SK-N-MC (cell line): ENCODE data around the gene ITGB3.

ENCODE experiments used
- DNase-seq: peaks from one replicate; pipeline ENCODE4 v3.0.0-alpha.2; 2011; ENCODE audit warnings: low read depth, low spot score
- H3K27ac ChIP-seq: fragments of 200-600 bp; sonication (generic); 2 replicates; pipeline ENCODE4 v1.5.1; 2016; ENCODE audit warnings: mixed run types
- H3K36me3 ChIP-seq: fragments of 200-600 bp; sonication (generic); 2 replicates; pipeline ENCODE4 v1.6.1; 2017; ENCODE audit warnings: antibody characterized with exemption, low read length, mixed read lengths; ENCODE audit not compliant: insufficient read depth
- H3K4me3 ChIP-seq: fragments of 200-600 bp; sonication (generic); 2 replicates; pipeline ENCODE4 v1.5.1; 2016
- H3K9ac ChIP-seq: fragments of 200-600 bp; sonication (generic); 2 replicates; pipeline ENCODE4 v1.8.0; 2017; ENCODE audit warnings: mixed run types, mixed read lengths; ENCODE audit not compliant: insufficient read length
- H3K9me3 ChIP-seq: fragments of 200-600 bp; sonication (generic); 2 replicates; pipeline ENCODE4 v1.6.1; 2017; ENCODE audit warnings: low read depth, mild to moderate bottlenecking, antibody characterized with exemption, low read length, moderate library complexity, mixed read lengths
- EZH2 ChIP-seq: fragments of 200-600 bp; sonication (generic); IDR thresholded peaks from one replicate; pipeline ENCODE4 v1.6.1; 2017; ENCODE audit warnings: antibody characterized with exemption
- FOXP2 ChIP-seq: optimal IDR thresholded peaks from 2 replicates; pipeline ENCODE3; 2011; ENCODE audit warnings: mild to moderate bottlenecking, moderate library complexity; ENCODE audit not compliant: insufficient read depth; ENCODE audit errors: extremely low read length, control extremely low read depth
- POLR2AphosphoS5 ChIP-seq: IDR thresholded peaks from 2 replicates; pipeline ENCODE4 v1.6.1; 2012; ENCODE audit warnings: mild to moderate bottlenecking, low read depth, low read length, borderline replicate concordance

The ITGB3 gene

GRCh38 chr17:47253541-47254402, at the start of gene ITGB3:
Gene ITGB3 (plus strand): TSS chr17:47253827. CDS start chr17:47253862, 35 bp downstream.
- no peak for DNase-seq
- H3K36me3 ChIP-seq = no peaks in the 10 kb centered on the region

GRCh38 chr17:47203984-47204721, 49.5 kb upstream of the ITGB3 start:
- no peaks in the 10 kb centered on the region for H3K36me3 ChIP-seq
- H3K4me3 ChIP-seq = no peak overlapping the region
- no peaks in the 10 kb centered on the region for H3K9me3 ChIP-seq
- H3K27ac ChIP-seq = no peak overlapping the region
- no peak for TF ChIP-seq EZH2
- TF ChIP-seq POLR2AphosphoS5 = no peak
- no peak for TF ChIP-seq FOXP2
- H3K9ac ChIP-seq = no peak overlapping the region
- DNase-seq = no peak

More at GRCh38 chr17:47253541-47254402, at the start of gene ITGB3:
- Histone ChIP-seq H3K27ac (no peak within 1 kb of the TSS), H3K9ac (no peak within 1 kb of the TSS), H3K4me3 (peak within 1 kb of the TSS; percentile 77), H3K9me3 (peaks cover 2% of the 10 kb centered on the region; the same call in 1 of the 2 replicates)
- TF ChIP-seq POLR2AphosphoS5 = no peak
- peak; percentile 75 for TF ChIP-seq EZH2

DNA sequence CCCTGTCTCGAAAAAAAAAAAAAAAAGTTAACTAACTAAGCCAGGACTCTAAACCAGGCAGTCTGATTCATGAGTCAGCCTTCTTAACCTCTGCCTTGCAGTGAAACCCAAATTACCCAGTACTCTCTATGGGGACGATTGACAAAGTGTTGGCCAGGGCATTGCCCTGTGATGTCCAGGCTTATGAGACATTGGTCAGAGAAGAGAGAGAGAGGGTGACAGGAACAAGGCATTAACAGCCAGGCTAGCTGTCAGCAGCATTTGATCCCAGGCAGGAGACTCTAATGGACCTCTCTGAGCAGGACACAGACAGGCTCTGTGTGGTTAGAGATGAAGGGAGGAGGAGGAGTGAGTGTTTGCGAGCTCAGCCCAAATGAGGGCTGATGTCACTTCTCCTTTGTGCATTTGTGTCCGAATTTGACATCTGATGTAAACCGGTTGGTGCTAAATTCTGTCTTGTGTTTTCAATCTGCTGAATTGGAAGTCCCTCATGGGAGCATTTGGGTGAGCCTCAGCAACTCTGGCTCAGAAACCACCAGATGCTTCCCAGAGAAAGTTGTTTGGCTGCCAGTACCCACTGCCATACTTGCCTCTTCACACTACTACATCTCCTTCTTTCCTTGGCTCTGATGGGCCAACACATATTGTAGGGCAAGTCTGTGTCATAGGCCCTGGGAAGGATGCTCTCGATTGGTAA, 48.8 kb upstream of the ITGB3 start:
- DNase-seq = no peak
- no peak overlapping the region for H3K4me3 ChIP-seq
- H3K9ac ChIP-seq = no peak overlapping the region
- TF ChIP-seq FOXP2 (no peak), EZH2 (no peak), POLR2AphosphoS5 (no peak)
- no peak overlapping the region for H3K27ac ChIP-seq
- H3K36me3 ChIP-seq = no peaks in the 10 kb centered on the region
- no peaks in the 10 kb centered on the region for H3K9me3 ChIP-seq

GRCh38 chr17:47205419-47205963, 48.1 kb upstream of the ITGB3 start:
- no peak overlapping the region for H3K27ac ChIP-seq
- H3K9ac ChIP-seq = no peak overlapping the region
- TF ChIP-seq EZH2 (no peak), POLR2AphosphoS5 (no peak), FOXP2 (no peak)
- DNase-seq = no peak
- no peaks in the 10 kb centered on the region for H3K9me3 ChIP-seq
- H3K4me3 ChIP-seq = no peak overlapping the region
- H3K36me3 ChIP-seq = no peaks in the 10 kb centered on the region

GRCh38 chr17:47207143-47208067, 46.2 kb upstream of the ITGB3 start:
- DNase-seq = no peak
- peak overlapping the region; percentile 25 for H3K9ac ChIP-seq
- TF ChIP-seq POLR2AphosphoS5 = no peak
- no peak for TF ChIP-seq FOXP2
- no peak for TF ChIP-seq EZH2
- no peaks in the 10 kb centered on the region for H3K36me3 ChIP-seq
- no peaks in the 10 kb centered on the region for H3K9me3 ChIP-seq
- no peak overlapping the region for H3K4me3 ChIP-seq
- H3K27ac ChIP-seq = 0 out of 2 replicates have a peak overlapping the region, but pooled peaks have one; percentile 7

DNA sequence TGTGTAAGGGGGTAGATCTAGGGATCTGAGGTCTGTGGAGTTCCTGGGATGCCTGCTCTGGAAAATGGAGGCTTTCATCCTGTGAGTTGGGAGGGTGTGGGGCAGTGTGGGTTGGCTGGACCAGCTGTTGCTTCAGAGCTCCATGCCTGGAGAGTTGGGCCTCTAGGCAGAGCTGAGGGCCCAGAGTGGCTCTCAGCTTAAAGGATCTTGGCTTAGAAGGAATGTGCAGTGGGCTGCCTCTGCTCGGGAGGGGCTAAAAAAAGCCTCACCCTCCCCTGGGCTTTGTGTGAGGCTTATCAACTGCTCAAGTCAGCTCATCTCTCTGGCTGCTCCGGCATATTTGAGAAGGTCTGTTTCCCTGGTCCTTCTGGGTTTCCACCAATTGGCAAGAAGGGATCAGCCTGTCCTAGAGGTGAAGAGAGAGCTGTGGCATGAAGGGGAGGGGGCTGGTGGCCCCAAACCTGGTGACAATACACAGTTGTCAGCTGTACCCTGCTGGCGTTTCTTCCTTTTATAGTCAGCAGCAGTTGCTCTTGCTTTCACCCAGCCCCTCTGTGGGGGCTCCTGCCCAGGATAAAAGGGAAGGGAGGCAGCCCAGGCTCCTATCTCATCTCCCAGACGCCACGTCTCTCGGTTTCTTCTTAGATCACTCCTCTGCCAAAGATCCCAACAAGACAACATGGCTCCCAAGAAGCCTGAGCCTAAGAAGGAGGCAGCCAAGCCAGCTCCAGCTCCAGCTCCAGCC, 44.7 kb upstream of the ITGB3 start, which contains the start of gene MYL4:
Gene MYL4 (plus strand): TSS at position 605 of the 745 bp plus-strand sequence. CDS start 75 bp downstream, at position 680.
- Histone ChIP-seq H3K9ac (no peak within 1 kb of the TSS), H3K4me3 (no peak within 1 kb of the TSS), H3K27ac (no peak within 1 kb of the TSS), H3K9me3 (no peaks in the 10 kb centered on the region), H3K36me3 (no peaks in the 10 kb centered on the region)
- DNase-seq = no peak
- TF ChIP-seq EZH2 = no peak
- TF ChIP-seq POLR2AphosphoS5 = no peak
- no peak for TF ChIP-seq FOXP2

DNA sequence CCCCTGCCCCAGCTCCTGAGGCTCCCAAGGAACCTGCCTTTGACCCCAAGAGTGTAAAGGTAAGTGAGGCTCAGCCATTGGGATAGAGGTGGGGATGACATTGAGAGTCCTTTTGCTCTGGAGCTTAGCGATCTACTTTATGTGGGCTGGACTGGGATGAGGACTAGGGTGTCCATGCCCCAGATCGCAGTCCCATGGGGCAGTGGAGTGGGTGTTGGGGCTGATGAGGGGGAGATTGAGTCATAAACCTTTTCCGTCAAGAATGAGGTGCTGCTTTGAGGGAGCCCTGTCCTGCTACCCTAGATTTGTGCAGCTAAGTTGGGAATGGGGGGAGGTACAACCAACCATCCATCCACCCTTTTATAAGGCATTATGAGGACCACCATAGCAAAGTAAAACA, 44.1 kb upstream of the ITGB3 start:
- H3K4me3 ChIP-seq = no peak overlapping the region
- no peak for TF ChIP-seq FOXP2
- TF ChIP-seq POLR2AphosphoS5 = no peak
- TF ChIP-seq EZH2 = no peak
- no peak overlapping the region for H3K9ac ChIP-seq
- H3K9me3 ChIP-seq = no peaks in the 10 kb centered on the region
- H3K36me3 ChIP-seq = no peaks in the 10 kb centered on the region
- DNase-seq = no peak
- H3K27ac ChIP-seq = no peak overlapping the region
